Sigmoid colon (tissue), 4 donors: ENCODE results near the gene ARSD.

Experiments used
- CTCF ChIP-seq, 4 experiments: fragments of 450-650 bp in 3 of 4; fragments of 200-600 bp in 1 of 4; IDR thresholded peaks; one replicate each; pipeline ENCODE4 v1.5.1; 2016 to 2019; ENCODE audit warnings: antibody characterized with exemption in 4 of 4, mild to moderate bottlenecking in 3 of 4, moderate library complexity in 2 of 4
- POLR2A ChIP-seq, 2 donors: fragments of 450-650 bp; IDR thresholded peaks; one replicate each; pipeline ENCODE4 v1.6.1; 2016; ENCODE audit warnings: antibody characterized with exemption in 2 of 2, mild to moderate bottlenecking in 2 of 2, moderate library complexity in 2 of 2
- POLR2AphosphoS5 ChIP-seq, 4 donors: sonication (generic); formaldehyde crosslinking; IDR thresholded peaks; one replicate each; pipeline ENCODE4 v1.6.1; 2017; ENCODE audit warnings: antibody characterized with exemption in 4 of 4

DNA sequence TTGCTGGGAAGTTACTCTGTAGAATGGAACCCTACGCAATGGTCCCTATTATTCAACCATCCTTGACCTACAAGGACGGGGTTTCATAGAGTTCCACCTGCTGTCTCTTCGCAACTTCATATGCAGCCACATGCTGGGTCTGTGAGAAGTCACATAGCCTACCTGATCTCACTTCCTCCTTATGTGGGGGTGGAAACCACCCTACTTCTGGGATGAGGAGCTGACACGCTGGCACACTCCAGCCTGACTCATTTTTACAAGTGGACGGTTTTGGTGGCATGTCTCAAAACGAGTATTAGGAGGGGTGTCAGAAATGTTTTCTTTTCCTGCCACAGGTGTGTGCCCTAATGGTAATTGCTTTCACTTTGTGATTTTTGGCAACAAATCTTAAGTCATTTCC lies 36.8 kb upstream of the ARSD start:
- TF ChIP-seq POLR2A (IDR thresholded peaks at IDR 0.05): no peak
- no peak for TF ChIP-seq CTCF (IDR thresholded peaks at IDR 0.05)
- TF ChIP-seq POLR2AphosphoS5 (IDR thresholded peaks at IDR 0.05): no peak
